Panc1 (cell line): ENCODE measurements around the gene MAP4K4. TPM values are rescaled to one million over a fixed set of nuclear protein-coding genes. Genes with fewer than 3 reads are reported as not detected.

ENCODE experiments used
- ATAC-seq: fragments of 200-7000 bp; cut with Tn5 transposase; 2 replicates; pipeline ENCODE4 v1.9.1; 2020; ENCODE audit warnings: mild to moderate bottlenecking, moderate library complexity
- BruUV-seq: library from RNA; stranded (reverse); fragments of 400-500 nt; replicated peaks from 2 replicates; lab custom pipeline; 2021; lab: Mats Ljungman, UMichigan
- CTCF ChIA-PET: fragments of 300-600 bp; sonication (Branson Sonifier 250); formaldehyde crosslinking; loops from one replicate; lab custom pipeline; 2022; ENCODE audit warnings: antibody characterized with exemption; lab: Charles Lee
- POLR2A ChIA-PET: fragments of 300-600 bp; sonication (Branson Sonifier 250); formaldehyde crosslinking; loops from one replicate; lab custom pipeline; 2022; ENCODE audit warnings: antibody characterized with exemption; lab: Charles Lee
- DNase-seq: peaks from one replicate; pipeline ENCODE4 v3.0.0-alpha.2; 2010; ENCODE audit warnings: low read depth, low spot score
- H3K27ac ChIP-seq: 2 replicates; pipeline ENCODE4 v1.5.1; 2011; ENCODE audit warnings: mild to moderate bottlenecking, low read length, inconsistent platforms
- H3K27me3 ChIP-seq: fragments of 200-500 bp; sonication (Bioruptor generic); 2 replicates; pipeline ENCODE4 v1.6.0; 2014; ENCODE audit warnings: low read length, inconsistent platforms; ENCODE audit not compliant: control insufficient read depth, insufficient read depth
- H3K36me3 ChIP-seq: fragments of 200-500 bp; sonication (Bioruptor generic); 2 replicates; pipeline ENCODE4 v1.5.1; 2014; ENCODE audit warnings: inconsistent platforms, mild to moderate bottlenecking, low read length, moderate library complexity; ENCODE audit not compliant: control insufficient read depth, insufficient read depth
- H3K4me1 ChIP-seq: 2 replicates; pipeline ENCODE4 v1.5.1; 2011; ENCODE audit warnings: inconsistent platforms, mild to moderate bottlenecking, low read length, moderate library complexity; ENCODE audit not compliant: control insufficient read depth, insufficient read depth
- H3K4me3 ChIP-seq, 2 experiments: 2 replicates each; pipeline ENCODE4 v1.5.1; 2011 to 2012; ENCODE audit warnings: low read depth in 2 of 2, low read length in 2 of 2, mild to moderate bottlenecking in 2 of 2, inconsistent platforms in 1 of 2, moderate library complexity in 1 of 2
- H3K9me3 ChIP-seq: fragments of 200-500 bp; sonication (Bioruptor generic); 2 replicates; pipeline ENCODE4 v1.5.1; 2014; ENCODE audit warnings: low read depth, mild to moderate bottlenecking, inconsistent platforms, low read length, moderate library complexity; ENCODE audit not compliant: control insufficient read depth, insufficient read depth
- POLR2AphosphoS5 ChIP-seq: IDR thresholded peaks from 2 replicates; pipeline ENCODE4 v1.6.1; 2012; ENCODE audit warnings: mild to moderate bottlenecking, low read depth, low read length, moderate library complexity
- SIN3A ChIP-seq: IDR thresholded peaks from 2 replicates; pipeline ENCODE4 v1.6.1; 2012; ENCODE audit warnings: low read depth, mild to moderate bottlenecking, low read length, moderate library complexity, borderline replicate concordance; ENCODE audit not compliant: insufficient read depth
- TCF7L2 ChIP-seq: IDR thresholded peaks from 2 replicates; pipeline ENCODE4 v1.6.1; 2011; ENCODE audit warnings: mild to moderate bottlenecking, low read depth, low read length, inconsistent platforms
- in situ Hi-C: cut with HindIII; loops from 2 replicates; pipeline ENCODE4 v1.10.0; 2016; ENCODE audit warnings: low sequenced_read_pairs, low pct_unique_long_range_greater_than_20kb
- intact Hi-C: fragments of 100-400 bp; cut with micrococcal nuclease; formaldehyde crosslinking; loops from one replicate; pipeline ENCODE4 v1.10.0; 2022; ENCODE audit not compliant: unreplicated experiment
- total RNA-seq: library from RNA; stranded (reverse); gene quantifications from one replicate; pipeline ENCODE4 v1.2.1, GENCODE V29; 2021; ENCODE audit not compliant: unreplicated experiment
- TF ChIP-seq, protein P1 (sequence below): fragments of 450-650 bp; IDR thresholded peaks from 2 replicates; pipeline ENCODE4 v1.5.1; 2017; ENCODE audit warnings: mild to moderate bottlenecking
- TF ChIP-seq, protein P2 (sequence below), 2 experiments: IDR thresholded peaks; 2 replicates each; pipeline ENCODE4 v1.6.1; 2011 to 2012; ENCODE audit warnings: low read depth in 2 of 2, control low read depth in 1 of 2, low read length in 1 of 2, mild to moderate bottlenecking in 1 of 2, moderate library complexity in 1 of 2; ENCODE audit not compliant: insufficient read depth in 1 of 2

The MAP4K4 gene
- total RNA-seq, 1 experiment from 2014 or later, result 68.5 TPM

DNA sequence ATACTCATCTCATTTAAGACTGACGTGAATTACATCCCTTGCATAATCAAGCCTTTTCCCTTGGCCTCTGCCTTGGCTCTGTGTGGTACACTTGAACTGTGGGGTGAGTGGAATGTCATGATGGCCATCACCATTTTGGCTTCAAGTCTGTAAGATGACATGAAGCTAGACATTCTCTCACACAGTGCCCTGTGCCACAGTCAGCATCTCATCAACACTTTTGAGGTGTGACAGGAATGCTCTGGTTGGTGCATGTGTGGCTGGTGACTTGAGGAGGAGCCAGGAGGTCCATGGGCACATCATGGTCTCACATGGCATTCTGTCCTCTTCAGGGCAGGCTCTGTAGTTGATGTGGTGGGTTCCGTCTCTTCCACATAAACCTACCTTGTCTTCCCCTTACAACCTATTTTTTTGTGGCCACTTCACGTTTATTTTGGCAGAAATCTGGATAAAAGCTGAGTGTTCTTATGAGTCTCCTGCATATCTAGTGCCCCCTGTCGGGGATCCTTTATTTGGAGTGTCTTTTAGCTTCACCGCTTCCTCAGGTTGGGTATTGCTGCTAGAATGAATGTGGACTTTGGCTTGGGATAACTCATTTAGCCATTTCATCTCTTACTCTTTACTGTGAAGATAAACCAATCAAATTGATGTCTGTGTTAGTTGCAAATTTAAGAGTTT lies 28.1 kb downstream of the MAP4K4 start:
- CTCF ChIA-PET, result interaction anchor here (0.7 kb wide), 1 partner anchor 92 kb away, joined by 3 read pairs; no protein-coding TSS in a partner anchor

DNA sequence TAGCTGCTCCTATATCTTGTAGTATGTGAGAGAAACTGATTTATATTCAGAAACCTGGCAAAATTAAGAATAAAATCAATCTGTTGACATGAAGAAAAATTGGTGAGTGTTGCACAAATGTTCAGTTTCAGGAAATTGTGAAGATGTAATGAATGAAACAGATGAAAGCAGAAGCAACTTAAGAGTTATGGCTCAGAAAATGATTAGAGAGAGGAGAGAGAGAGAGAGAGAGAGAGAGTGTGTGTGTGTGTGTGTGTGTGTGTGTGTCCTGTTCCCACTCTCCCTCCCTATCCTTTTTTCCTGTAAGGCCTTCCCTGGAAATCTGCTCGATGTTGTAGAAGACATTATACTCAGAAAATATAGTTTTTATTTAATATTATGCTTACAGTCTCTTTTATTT lies 31.4 kb downstream of the MAP4K4 start:
- CTCF ChIA-PET, result no interaction called here
- Histone ChIP-seq H3K4me1 (no peaks in the 10 kb centered on the region), H3K36me3 (no peaks in the 10 kb centered on the region), H3K27ac (no peak overlapping the region), H3K27me3 (no peaks in the 10 kb centered on the region), H3K9me3 (no peaks in the 10 kb centered on the region), H3K4me3 (no peak overlapping the region)
- no peak for DNase-seq
- no TSS peak for BruUV-seq
- intact Hi-C loops, result no loop called here
- TF ChIP-seq, protein P1, sequence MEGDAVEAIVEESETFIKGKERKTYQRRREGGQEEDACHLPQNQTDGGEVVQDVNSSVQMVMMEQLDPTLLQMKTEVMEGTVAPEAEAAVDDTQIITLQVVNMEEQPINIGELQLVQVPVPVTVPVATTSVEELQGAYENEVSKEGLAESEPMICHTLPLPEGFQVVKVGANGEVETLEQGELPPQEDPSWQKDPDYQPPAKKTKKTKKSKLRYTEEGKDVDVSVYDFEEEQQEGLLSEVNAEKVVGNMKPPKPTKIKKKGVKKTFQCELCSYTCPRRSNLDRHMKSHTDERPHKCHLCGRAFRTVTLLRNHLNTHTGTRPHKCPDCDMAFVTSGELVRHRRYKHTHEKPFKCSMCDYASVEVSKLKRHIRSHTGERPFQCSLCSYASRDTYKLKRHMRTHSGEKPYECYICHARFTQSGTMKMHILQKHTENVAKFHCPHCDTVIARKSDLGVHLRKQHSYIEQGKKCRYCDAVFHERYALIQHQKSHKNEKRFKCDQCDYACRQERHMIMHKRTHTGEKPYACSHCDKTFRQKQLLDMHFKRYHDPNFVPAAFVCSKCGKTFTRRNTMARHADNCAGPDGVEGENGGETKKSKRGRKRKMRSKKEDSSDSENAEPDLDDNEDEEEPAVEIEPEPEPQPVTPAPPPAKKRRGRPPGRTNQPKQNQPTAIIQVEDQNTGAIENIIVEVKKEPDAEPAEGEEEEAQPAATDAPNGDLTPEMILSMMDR, result no peak
- TF ChIP-seq, protein P2, sequence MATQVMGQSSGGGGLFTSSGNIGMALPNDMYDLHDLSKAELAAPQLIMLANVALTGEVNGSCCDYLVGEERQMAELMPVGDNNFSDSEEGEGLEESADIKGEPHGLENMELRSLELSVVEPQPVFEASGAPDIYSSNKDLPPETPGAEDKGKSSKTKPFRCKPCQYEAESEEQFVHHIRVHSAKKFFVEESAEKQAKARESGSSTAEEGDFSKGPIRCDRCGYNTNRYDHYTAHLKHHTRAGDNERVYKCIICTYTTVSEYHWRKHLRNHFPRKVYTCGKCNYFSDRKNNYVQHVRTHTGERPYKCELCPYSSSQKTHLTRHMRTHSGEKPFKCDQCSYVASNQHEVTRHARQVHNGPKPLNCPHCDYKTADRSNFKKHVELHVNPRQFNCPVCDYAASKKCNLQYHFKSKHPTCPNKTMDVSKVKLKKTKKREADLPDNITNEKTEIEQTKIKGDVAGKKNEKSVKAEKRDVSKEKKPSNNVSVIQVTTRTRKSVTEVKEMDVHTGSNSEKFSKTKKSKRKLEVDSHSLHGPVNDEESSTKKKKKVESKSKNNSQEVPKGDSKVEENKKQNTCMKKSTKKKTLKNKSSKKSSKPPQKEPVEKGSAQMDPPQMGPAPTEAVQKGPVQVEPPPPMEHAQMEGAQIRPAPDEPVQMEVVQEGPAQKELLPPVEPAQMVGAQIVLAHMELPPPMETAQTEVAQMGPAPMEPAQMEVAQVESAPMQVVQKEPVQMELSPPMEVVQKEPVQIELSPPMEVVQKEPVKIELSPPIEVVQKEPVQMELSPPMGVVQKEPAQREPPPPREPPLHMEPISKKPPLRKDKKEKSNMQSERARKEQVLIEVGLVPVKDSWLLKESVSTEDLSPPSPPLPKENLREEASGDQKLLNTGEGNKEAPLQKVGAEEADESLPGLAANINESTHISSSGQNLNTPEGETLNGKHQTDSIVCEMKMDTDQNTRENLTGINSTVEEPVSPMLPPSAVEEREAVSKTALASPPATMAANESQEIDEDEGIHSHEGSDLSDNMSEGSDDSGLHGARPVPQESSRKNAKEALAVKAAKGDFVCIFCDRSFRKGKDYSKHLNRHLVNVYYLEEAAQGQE (IDR thresholded peaks at IDR 0.05; ENCODE audit: insufficient read depth in 1 of 2, low read depth in 2 of 2, low read length in 1 of 2), result no peak
- TF ChIP-seq SIN3A (no peak), POLR2AphosphoS5 (no peak), TCF7L2 (no peak)
- POLR2A ChIA-PET, result no interaction called here
- ATAC-seq, result no peak
- in situ Hi-C loops, result no loop called here

More for the DNA sequence above, 28.1 kb downstream of the MAP4K4 start:
- Histone ChIP-seq H3K4me1 (no peaks in the 10 kb centered on the region), H3K4me3 (no peak overlapping the region), H3K36me3 (no peaks in the 10 kb centered on the region), H3K27ac (no peak overlapping the region), H3K27me3 (no peaks in the 10 kb centered on the region), H3K9me3 (peaks cover 4% of the 10 kb centered on the region; the same call in 1 of the 2 replicates)
- POLR2A ChIA-PET, result no interaction called here
- DNase-seq (no peak), ATAC-seq (no peak)
- BruUV-seq, result no TSS peak
- TF ChIP-seq POLR2AphosphoS5 (no peak), TCF7L2 (no peak), SIN3A (no peak)
- TF ChIP-seq, protein P1, result no peak; the same call in 1 of the 2 replicates
- TF ChIP-seq, protein P2 (IDR thresholded peaks at IDR 0.05; ENCODE audit: insufficient read depth in 1 of 2, low read depth in 2 of 2, low read length in 1 of 2), result no peak
- in situ Hi-C loops, result no loop called here
- intact Hi-C loops, result no loop called here
